Measurements from ENCODE around the gene U2AF2.

U2AF2 gene

GRCh38 chr19:55611300-55611982 is 43.4 kb upstream of the U2AF2 start:
- Histone ChIP-seq H3K27ac (no peak overlapping the region), H3K4me3 (no peak overlapping the region)
- DNase-seq (ENCODE audit: low spot score): no peak
- no peak for TF ChIP-seq CTCF (IDR thresholded peaks at IDR 0.05)

GRCh38 chr19:55611983-55612645 is 42.7 kb upstream of the U2AF2 start:
- H3K4me3 ChIP-seq: no peak overlapping the region
- H3K27ac ChIP-seq: no peak overlapping the region
- DNase-seq (ENCODE audit: low spot score): no peak
- no peak for TF ChIP-seq CTCF (IDR thresholded peaks at IDR 0.05)

GRCh38 chr19:55613396-55613795 is 41.4 kb upstream of the U2AF2 start:
- Histone ChIP-seq H3K27ac (no peak overlapping the region), H3K4me3 (no peak overlapping the region)
- no peak for DNase-seq (ENCODE audit: low spot score)
- TF ChIP-seq CTCF (IDR thresholded peaks at IDR 0.05): no peak

- Histone ChIP-seq H3K27ac (no peak overlapping the region), H3K4me3 (no peak overlapping the region)
- TF ChIP-seq CTCF (IDR thresholded peaks at IDR 0.05): no peak
- DNase-seq (ENCODE audit: low spot score): no peak
These were observed 40.7 kb upstream of the U2AF2 start for GRCh38 chr19:55613930-55614710.

GRCh38 chr19:55614711-55615542 is 39.9 kb upstream of the U2AF2 start:
- Histone ChIP-seq H3K4me3 (no peak overlapping the region), H3K27ac (no peak overlapping the region)
- no peak for DNase-seq (ENCODE audit: low spot score)
- TF ChIP-seq CTCF (IDR thresholded peaks at IDR 0.05): no peak

GRCh38 chr19:55615543-55616394 is 39.1 kb upstream of the U2AF2 start:
- Histone ChIP-seq H3K27ac (no peak overlapping the region), H3K4me3 (no peak overlapping the region)
- no peak for TF ChIP-seq CTCF (IDR thresholded peaks at IDR 0.05)
- DNase-seq (ENCODE audit: low spot score): no peak
